Astrocyte of the cerebellum (primary cell): ENCODE data around the gene INPP4B.

Experiments
- DNase-seq: peaks from one replicate; pipeline ENCODE4 v3.0.0-alpha.2; 2011; ENCODE audit warnings: low read depth
- H3K4me3 ChIP-seq: 2 replicates; pipeline ENCODE4 v1.5.1; 2011; ENCODE audit warnings: mild to moderate bottlenecking, low read depth, low read length, moderate library complexity
- CTCF ChIP-seq: IDR thresholded peaks from 2 replicates; pipeline ENCODE4 v1.5.1; 2012; ENCODE audit warnings: low read length, low read depth, moderate library complexity, mild to moderate bottlenecking; ENCODE audit errors: missing control alignments
- in situ Hi-C: cut with HindIII; loops from 2 replicates; pipeline ENCODE4 v1.10.0; 2017; ENCODE audit warnings: low sequenced_read_pairs

INPP4B gene

GRCh38 chr4:142556570-142557238, 289.4 kb downstream of the INPP4B start:
- no peak overlapping the region for H3K4me3 ChIP-seq
- in situ Hi-C loops: no loop called here
- DNase-seq: no peak
- TF ChIP-seq CTCF: no peak

- no peak overlapping the region for H3K4me3 ChIP-seq
- no peak for TF ChIP-seq CTCF
- DNase-seq: no peak
- in situ Hi-C loops: no loop called here
These were observed 290.1 kb downstream of the INPP4B start for GRCh38 chr4:142556048-142556447.

GRCh38 chr4:142554412-142554811, 291.7 kb downstream of the INPP4B start:
- TF ChIP-seq CTCF: no peak
- in situ Hi-C loops: no loop called here
- no peak overlapping the region for H3K4me3 ChIP-seq
- DNase-seq: no peak

GRCh38 chr4:142551517-142552305, 294.4 kb downstream of the INPP4B start:
- in situ Hi-C loops: no loop called here
- no peak for DNase-seq
- H3K4me3 ChIP-seq: no peak overlapping the region
- no peak for TF ChIP-seq CTCF

- no peak for DNase-seq
- in situ Hi-C loops: no loop called here
- no peak for TF ChIP-seq CTCF
These were observed 295.1 kb downstream of the INPP4B start for GRCh38 chr4:142550965-142551364.

GRCh38 chr4:142549726-142550463, 296.2 kb downstream of the INPP4B start:
- TF ChIP-seq CTCF: no peak
- no peak overlapping the region for H3K4me3 ChIP-seq
- DNase-seq: peak; percentile 71
- in situ Hi-C loops: no loop called here

More at GRCh38 chr4:142550965-142551364, 295.1 kb downstream of the INPP4B start:
- no peak overlapping the region for H3K4me3 ChIP-seq
